Fibroblast of skin of left quadriceps (primary cell): ENCODE data around the gene RPP25.

Experiments used
- DNase-seq, 2 experiments: peaks; one replicate each; pipeline ENCODE4 v3.0.0-alpha.2; 2013; ENCODE audit warnings: low read depth in 2 of 2

Gene RPP25

GRCh38 chr15:74956648-74957475 lies at the start of gene RPP25:
TSS of gene RPP25 (minus strand) at chr15:74956772. CDS start at chr15:74956583, 189 bp downstream.
- peak in 1 of 2 experiments; percentile 40 for DNase-seq

- no peak for DNase-seq
These were observed 45.8 kb upstream of the RPP25 start for GRCh38 chr15:75002398-75002797.

- DNase-seq: no peak
These were observed 44.7 kb upstream of the RPP25 start for GRCh38 chr15:75001310-75001709.

- no peak for DNase-seq
These were observed 41.0 kb upstream of the RPP25 start for GRCh38 chr15:74997543-74997942.

- no peak for DNase-seq
These were observed 40.6 kb upstream of the RPP25 start for GRCh38 chr15:74997141-74997540.

- no peak for DNase-seq
These were observed 39.5 kb upstream of the RPP25 start for GRCh38 chr15:74995779-74996765.

- DNase-seq: peak; percentile 75 to 80
These were observed 38.7 kb upstream of the RPP25 start, which contains the start of gene SCAMP5 for GRCh38 chr15:74995182-74995778. TSS of gene SCAMP5 (plus strand) at chr15:74995563. CDS start at chr15:75011840, 16,277 bp downstream.

GRCh38 chr15:74994685-74995084 lies 38.1 kb upstream of the RPP25 start:
- no peak for DNase-seq

- DNase-seq: no peak
These were observed 37.7 kb upstream of the RPP25 start for GRCh38 chr15:74994236-74994635.

- DNase-seq: no peak
These were observed 36.0 kb upstream of the RPP25 start for GRCh38 chr15:74992619-74993018.

- no peak for DNase-seq
These were observed 33.0 kb upstream of the RPP25 start for GRCh38 chr15:74989527-74989926.

GRCh38 chr15:74988007-74988800 lies 31.6 kb upstream of the RPP25 start:
- no peak for DNase-seq

- DNase-seq: no peak
These were observed 27.2 kb upstream of the RPP25 start for GRCh38 chr15:74983725-74984231.

- no peak for DNase-seq
These were observed 25.6 kb upstream of the RPP25 start for GRCh38 chr15:74982183-74982582.

GRCh38 chr15:74978503-74978902 lies 21.9 kb upstream of the RPP25 start:
- DNase-seq: no peak

GRCh38 chr15:74978077-74978476 lies 21.5 kb upstream of the RPP25 start:
- no peak for DNase-seq

- no peak for DNase-seq
These were observed 21.0 kb upstream of the RPP25 start for GRCh38 chr15:74977599-74977998.

- DNase-seq: no peak
These were observed 19.6 kb upstream of the RPP25 start for GRCh38 chr15:74976159-74976558.

- no peak for DNase-seq
These were observed 11.1 kb upstream of the RPP25 start for GRCh38 chr15:74967670-74968069.

- DNase-seq: peak in 1 of 2 experiments; percentile 14
These were observed 8.2 kb upstream of the RPP25 start for GRCh38 chr15:74964794-74965193.

- no peak for DNase-seq
These were observed 6.6 kb upstream of the RPP25 start for GRCh38 chr15:74963213-74963612.
